Measurements from ENCODE around the gene SLIT3.

SLIT3 gene

DNA sequence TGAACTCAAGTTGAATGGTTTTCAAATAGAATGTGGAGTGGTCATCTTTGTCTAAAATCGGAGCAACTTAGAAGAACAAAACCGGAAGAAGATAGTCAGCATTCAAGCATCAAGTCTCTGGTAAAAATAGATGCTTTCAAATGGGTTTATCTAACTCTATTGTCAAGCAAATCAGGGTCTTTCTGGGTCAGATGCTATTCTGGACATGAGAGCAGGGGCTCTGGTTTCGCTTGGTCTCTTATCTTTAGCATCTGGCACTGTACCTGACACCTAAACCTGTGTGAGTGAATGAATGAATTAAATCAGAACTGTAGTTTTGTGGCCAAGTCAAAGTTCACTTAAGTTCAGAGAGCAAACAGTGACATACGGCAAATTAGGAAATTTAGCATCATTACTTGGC lies 173.5 kb downstream of the SLIT3 start:
- DNase-seq (ENCODE audit: extremely low read depth, insufficient read length) = peak; percentile 9
- H3K27me3 ChIP-seq (replicated peaks; ENCODE audit: control insufficient read depth, insufficient read depth, low read length) = no peaks in the 10 kb centered on the region; the same call in 1 of the 2 replicates
- no peaks in the 10 kb centered on the region for H3K36me3 ChIP-seq (ENCODE audit: control insufficient read depth, insufficient read depth, low read length)
- TF ChIP-seq, protein P1, sequence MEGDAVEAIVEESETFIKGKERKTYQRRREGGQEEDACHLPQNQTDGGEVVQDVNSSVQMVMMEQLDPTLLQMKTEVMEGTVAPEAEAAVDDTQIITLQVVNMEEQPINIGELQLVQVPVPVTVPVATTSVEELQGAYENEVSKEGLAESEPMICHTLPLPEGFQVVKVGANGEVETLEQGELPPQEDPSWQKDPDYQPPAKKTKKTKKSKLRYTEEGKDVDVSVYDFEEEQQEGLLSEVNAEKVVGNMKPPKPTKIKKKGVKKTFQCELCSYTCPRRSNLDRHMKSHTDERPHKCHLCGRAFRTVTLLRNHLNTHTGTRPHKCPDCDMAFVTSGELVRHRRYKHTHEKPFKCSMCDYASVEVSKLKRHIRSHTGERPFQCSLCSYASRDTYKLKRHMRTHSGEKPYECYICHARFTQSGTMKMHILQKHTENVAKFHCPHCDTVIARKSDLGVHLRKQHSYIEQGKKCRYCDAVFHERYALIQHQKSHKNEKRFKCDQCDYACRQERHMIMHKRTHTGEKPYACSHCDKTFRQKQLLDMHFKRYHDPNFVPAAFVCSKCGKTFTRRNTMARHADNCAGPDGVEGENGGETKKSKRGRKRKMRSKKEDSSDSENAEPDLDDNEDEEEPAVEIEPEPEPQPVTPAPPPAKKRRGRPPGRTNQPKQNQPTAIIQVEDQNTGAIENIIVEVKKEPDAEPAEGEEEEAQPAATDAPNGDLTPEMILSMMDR (IDR thresholded peaks at IDR 0.05; ENCODE audit: insufficient read depth, low read length, poor library complexity, severe bottlenecking) = no peak
- H3K4me3 ChIP-seq (replicated peaks; ENCODE audit: low read depth, low read length) = no peak overlapping the region

DNA sequence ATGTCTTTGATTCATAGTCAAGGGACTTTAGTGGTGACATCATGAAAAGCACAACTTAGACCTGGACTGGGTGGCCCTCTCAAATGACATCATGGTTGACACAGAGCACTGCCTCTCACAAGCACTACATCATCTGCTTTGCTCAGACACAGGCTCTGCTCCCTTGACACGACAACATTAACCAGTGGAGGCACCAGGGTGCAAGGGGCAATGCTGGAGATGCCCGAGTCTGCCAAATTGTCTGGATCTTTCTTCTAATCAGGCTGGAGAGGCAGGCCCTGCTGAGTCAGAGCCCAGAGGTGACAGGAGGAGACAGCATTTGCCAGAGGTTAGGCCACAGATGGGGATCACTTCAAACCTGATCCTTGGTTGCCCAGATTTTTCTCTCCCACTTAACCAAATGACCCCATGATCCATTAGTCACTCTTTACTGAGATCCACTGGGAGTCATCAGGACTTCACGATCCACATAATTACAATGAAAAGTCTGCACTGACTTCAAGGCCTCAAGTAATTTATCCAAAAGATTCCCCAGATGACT lies 174.4 kb downstream of the SLIT3 start:
- no peaks in the 10 kb centered on the region for H3K36me3 ChIP-seq (ENCODE audit: control insufficient read depth, insufficient read depth, low read length)
- no peaks in the 10 kb centered on the region; the same call in 1 of the 2 replicates for H3K27me3 ChIP-seq (replicated peaks; ENCODE audit: control insufficient read depth, insufficient read depth, low read length)
- H3K4me3 ChIP-seq (replicated peaks; ENCODE audit: low read depth, low read length) = no peak overlapping the region
- TF ChIP-seq, protein P1 (IDR thresholded peaks at IDR 0.05; ENCODE audit: insufficient read depth, low read length, poor library complexity, severe bottlenecking) = no peak
- DNase-seq (ENCODE audit: extremely low read depth, insufficient read length) = no peak

DNA sequence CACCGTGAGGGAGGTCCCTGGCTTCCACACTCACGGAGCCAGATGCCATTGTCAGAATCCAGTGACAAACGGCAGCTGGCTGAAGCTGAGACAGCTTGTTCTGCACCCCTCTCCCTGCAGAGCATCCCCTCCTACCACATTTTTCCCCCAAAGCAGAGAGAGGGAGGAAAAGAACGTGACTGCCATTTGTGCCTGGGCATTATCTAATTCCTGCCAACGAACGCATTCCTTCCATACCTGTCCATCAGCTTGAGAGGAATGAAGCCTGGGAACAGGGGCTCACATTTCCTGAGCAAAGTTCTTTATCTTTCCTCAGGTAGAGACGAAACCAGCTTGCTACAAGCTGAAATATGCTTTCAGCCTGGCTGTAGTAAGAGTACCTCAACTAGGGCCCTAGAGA lies 175.4 kb downstream of the SLIT3 start:
- H3K27me3 ChIP-seq (replicated peaks; ENCODE audit: control insufficient read depth, insufficient read depth, low read length) = no peaks in the 10 kb centered on the region; the same call in 1 of the 2 replicates
- no peak for DNase-seq (ENCODE audit: extremely low read depth, insufficient read length)
- H3K36me3 ChIP-seq (ENCODE audit: control insufficient read depth, insufficient read depth, low read length) = no peaks in the 10 kb centered on the region
- H3K4me3 ChIP-seq (replicated peaks; ENCODE audit: low read depth, low read length) = no peak overlapping the region
- TF ChIP-seq, protein P1 (IDR thresholded peaks at IDR 0.05; ENCODE audit: insufficient read depth, low read length, poor library complexity, severe bottlenecking) = no peak

GRCh38 chr5:169122951-169123350 lies 178.0 kb downstream of the SLIT3 start:
- Histone ChIP-seq H3K36me3 (ENCODE audit: control insufficient read depth, insufficient read depth, low read length) (no peaks in the 10 kb centered on the region), H3K4me3 (replicated peaks; ENCODE audit: low read depth, low read length) (no peak overlapping the region), H3K27me3 (replicated peaks; ENCODE audit: control insufficient read depth, insufficient read depth, low read length) (no peaks in the 10 kb centered on the region; the same call in 1 of the 2 replicates)
- DNase-seq (ENCODE audit: extremely low read depth, insufficient read length) = no peak
- TF ChIP-seq, protein P1 (IDR thresholded peaks at IDR 0.05; ENCODE audit: insufficient read depth, low read length, poor library complexity, severe bottlenecking) = no peak

DNA sequence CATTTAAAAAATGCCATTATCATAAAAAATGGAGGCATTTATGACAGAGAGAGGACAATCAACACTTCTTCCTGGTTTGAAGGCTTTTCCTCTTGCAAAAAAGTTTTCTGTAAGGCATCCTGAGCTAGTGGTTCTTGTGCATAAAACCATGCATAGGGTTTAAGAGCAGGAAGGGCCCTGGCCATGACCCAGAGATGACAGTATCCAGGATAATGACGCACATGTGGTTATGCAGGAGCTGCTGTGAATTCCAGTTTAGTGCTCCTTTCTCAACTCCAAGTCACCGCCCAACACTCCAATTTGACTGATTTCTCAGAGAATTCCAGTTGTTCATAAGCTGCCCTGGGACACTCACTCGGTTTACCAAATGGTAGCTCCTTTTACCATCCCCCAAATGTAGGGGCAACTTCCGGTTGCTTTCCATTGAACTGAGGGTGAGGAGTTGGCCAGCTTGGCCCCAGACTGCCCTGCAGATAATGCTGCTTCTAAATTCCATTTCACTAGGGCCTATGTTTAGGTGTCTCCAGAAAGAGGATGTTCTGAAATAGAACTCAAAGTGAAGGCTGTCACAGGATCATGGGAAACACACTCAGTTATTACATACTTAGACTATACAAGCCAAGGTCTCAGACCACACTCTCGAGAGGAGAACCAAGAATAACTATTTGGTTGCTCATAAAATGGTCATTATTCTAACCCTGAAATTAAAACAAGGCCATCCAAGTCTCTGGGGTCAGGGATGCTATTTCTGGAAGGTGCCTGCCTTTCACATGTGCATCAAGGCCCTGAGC lies 179.1 kb downstream of the SLIT3 start:
- H3K27me3 ChIP-seq (replicated peaks; ENCODE audit: control insufficient read depth, insufficient read depth, low read length) = no peaks in the 10 kb centered on the region; the same call in 1 of the 2 replicates
- H3K36me3 ChIP-seq (ENCODE audit: control insufficient read depth, insufficient read depth, low read length) = no peaks in the 10 kb centered on the region
- TF ChIP-seq, protein P1 (IDR thresholded peaks at IDR 0.05; ENCODE audit: insufficient read depth, low read length, poor library complexity, severe bottlenecking) = no peak
- H3K4me3 ChIP-seq (replicated peaks; ENCODE audit: low read depth, low read length) = no peak overlapping the region
- DNase-seq (ENCODE audit: extremely low read depth, insufficient read length) = no peak

Data from GM06990 (cell line).